ENCODE results near the gene RPGR.

RPGR gene

DNA sequence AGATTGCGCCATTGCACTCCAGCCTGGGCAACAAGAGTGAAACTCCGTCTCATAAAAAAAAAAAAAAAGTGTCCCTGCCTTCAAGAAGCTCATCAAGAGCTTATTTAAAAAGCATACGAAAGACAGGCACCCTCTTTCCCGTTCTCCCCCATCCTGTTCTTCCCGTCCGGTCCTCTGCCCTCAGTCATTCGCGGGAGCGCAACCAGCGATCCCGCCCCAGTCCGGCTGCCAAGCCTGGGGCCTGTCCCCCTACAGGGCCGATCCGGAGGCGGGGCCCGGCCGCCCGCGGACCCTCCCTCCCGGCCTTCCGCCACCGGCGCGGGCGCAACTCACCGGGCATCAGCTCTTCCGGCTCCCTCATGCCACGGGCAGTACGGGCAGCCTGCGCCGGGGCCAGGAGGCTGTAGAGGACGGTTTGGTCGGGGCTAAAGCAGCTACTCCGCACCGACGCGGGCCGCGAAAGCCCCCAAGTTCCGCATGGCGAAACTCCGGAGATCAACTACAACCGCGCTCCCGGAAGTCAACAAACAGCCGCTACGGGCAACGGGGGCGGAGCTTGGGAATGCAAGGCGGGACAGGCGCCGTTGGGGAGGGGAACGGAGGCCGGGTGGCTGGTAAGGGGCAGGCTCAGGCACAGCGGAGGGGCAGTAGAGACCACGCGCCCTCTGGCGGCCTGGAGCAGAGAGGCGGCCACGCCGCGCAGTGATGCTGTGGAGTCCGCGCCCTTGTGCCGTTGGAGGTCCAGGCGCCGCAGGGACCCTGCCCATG, at the start of gene RPGR:
RPGR (minus strand) TSS at position 503 of the 768 bp plus-strand sequence; CDS start at position 361, 142 bp downstream.
- Histone ChIP-seq H3K9ac (ENCODE audit: low read length) (peak within 1 kb of the TSS; percentile 38), H3K4me3 (ENCODE audit: low read depth in 1 of 2, low read length in 2 of 2) (peak within 1 kb of the TSS; percentile 47 to 71), H3K4me1 (ENCODE audit: insufficient read depth, low read length) (no peaks in the 10 kb centered on the region), H3K27me3 (ENCODE audit: control insufficient read depth in 1 of 2, insufficient read depth in 2 of 2, low read length in 2 of 2) (peaks cover 0 to 4% of the 10 kb centered on the region in 2 donors), H3K27ac (ENCODE audit: low read depth, low read length) (peak within 1 kb of the TSS; percentile 90), H3K9me3 (ENCODE audit: low read length) (no peaks in the 10 kb centered on the region), H3K36me3 (ENCODE audit: insufficient read depth, low read length) (no peaks in the 10 kb centered on the region)

GRCh38 chrX:38376747-38377146, 49.4 kb upstream of the RPGR start:
- H3K27ac ChIP-seq (ENCODE audit: low read depth, low read length) = no peak overlapping the region
- H3K27me3 ChIP-seq (ENCODE audit: control insufficient read depth in 1 of 2, insufficient read depth in 2 of 2, low read length in 2 of 2) = no peaks in the 10 kb centered on the region
- no peaks in the 10 kb centered on the region for H3K36me3 ChIP-seq (ENCODE audit: insufficient read depth, low read length)
- no peak overlapping the region for H3K4me3 ChIP-seq (ENCODE audit: low read depth in 1 of 2, low read length in 2 of 2)
- no peaks in the 10 kb centered on the region for H3K9me3 ChIP-seq (ENCODE audit: low read length)
- no peaks in the 10 kb centered on the region for H3K4me1 ChIP-seq (ENCODE audit: insufficient read depth, low read length)
- H3K9ac ChIP-seq (ENCODE audit: low read length) = no peak overlapping the region

DNA sequence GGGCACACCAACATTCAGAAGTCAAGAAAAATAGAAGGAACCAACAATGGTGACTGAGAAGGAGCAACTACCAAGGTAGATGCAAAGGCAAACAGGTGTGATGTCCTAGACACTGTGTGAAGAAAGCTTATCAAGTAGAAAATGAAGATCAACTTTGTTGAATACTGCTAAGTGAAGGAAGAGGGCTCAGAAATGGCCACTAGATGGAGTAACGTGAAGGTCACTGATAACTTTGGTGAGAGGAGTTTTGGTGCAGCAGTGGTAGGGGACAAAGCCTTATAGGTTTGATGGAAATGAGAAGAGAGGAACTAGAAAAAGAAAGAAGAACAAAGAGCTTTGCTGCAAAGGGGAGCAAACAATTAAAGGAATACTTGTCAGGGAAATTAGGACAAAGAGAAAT, 48.6 kb upstream of the RPGR start:
- no peaks in the 10 kb centered on the region for H3K27me3 ChIP-seq (ENCODE audit: control insufficient read depth in 1 of 2, insufficient read depth in 2 of 2, low read length in 2 of 2)

GRCh38 chrX:38374431-38374830, 47.1 kb upstream of the RPGR start:
- H3K36me3 ChIP-seq (ENCODE audit: insufficient read depth, low read length) = no peaks in the 10 kb centered on the region
- no peaks in the 10 kb centered on the region for H3K4me1 ChIP-seq (ENCODE audit: insufficient read depth, low read length)
- H3K4me3 ChIP-seq (ENCODE audit: low read depth in 1 of 2, low read length in 2 of 2) = no peak overlapping the region
- H3K27me3 ChIP-seq (ENCODE audit: control insufficient read depth in 1 of 2, insufficient read depth in 2 of 2, low read length in 2 of 2) = no peaks in the 10 kb centered on the region
- no peak overlapping the region for H3K27ac ChIP-seq (ENCODE audit: low read depth, low read length)
- H3K9me3 ChIP-seq (ENCODE audit: low read length) = no peaks in the 10 kb centered on the region
- H3K9ac ChIP-seq (ENCODE audit: low read length) = no peak overlapping the region

More for the DNA sequence above, 48.6 kb upstream of the RPGR start:
- Histone ChIP-seq H3K9me3 (ENCODE audit: low read length) (no peaks in the 10 kb centered on the region), H3K36me3 (ENCODE audit: insufficient read depth, low read length) (no peaks in the 10 kb centered on the region), H3K27ac (ENCODE audit: low read depth, low read length) (no peak overlapping the region), H3K4me1 (ENCODE audit: insufficient read depth, low read length) (no peaks in the 10 kb centered on the region), H3K4me3 (ENCODE audit: low read depth in 1 of 2, low read length in 2 of 2) (no peak overlapping the region), H3K9ac (ENCODE audit: low read length) (no peak overlapping the region)

DNA sequence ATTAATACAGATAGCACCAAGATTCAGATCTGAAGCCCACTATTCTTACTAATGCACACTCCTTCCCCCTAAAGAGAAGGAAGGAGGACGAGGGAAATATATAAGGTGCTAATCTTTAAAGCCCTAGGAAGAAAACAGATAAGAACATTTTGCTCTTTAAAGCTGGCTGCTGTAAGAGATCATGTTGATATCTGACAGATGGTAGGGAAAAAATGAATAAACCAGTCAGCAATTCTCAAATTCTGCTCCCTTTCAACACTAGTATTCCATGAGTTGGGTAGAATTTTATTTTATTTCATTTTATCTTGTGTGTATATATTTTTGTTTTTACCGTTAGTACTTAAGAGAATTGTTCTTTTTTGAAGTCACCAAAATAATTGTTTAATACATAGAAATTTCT, 44.3 kb upstream of the RPGR start:
- no peaks in the 10 kb centered on the region for H3K9me3 ChIP-seq (ENCODE audit: low read length)
- H3K4me1 ChIP-seq (ENCODE audit: insufficient read depth, low read length) = no peaks in the 10 kb centered on the region
- H3K27me3 ChIP-seq (ENCODE audit: control insufficient read depth in 1 of 2, insufficient read depth in 2 of 2, low read length in 2 of 2) = no peaks in the 10 kb centered on the region
- no peak overlapping the region for H3K27ac ChIP-seq (ENCODE audit: low read depth, low read length)
- no peaks in the 10 kb centered on the region for H3K36me3 ChIP-seq (ENCODE audit: insufficient read depth, low read length)
- H3K4me3 ChIP-seq (ENCODE audit: low read depth in 1 of 2, low read length in 2 of 2) = no peak overlapping the region
- no peak overlapping the region for H3K9ac ChIP-seq (ENCODE audit: low read length)

GRCh38 chrX:38368774-38369173, 41.5 kb upstream of the RPGR start:
- no peaks in the 10 kb centered on the region for H3K4me1 ChIP-seq (ENCODE audit: insufficient read depth, low read length)
- H3K9ac ChIP-seq (ENCODE audit: low read length) = no peak overlapping the region
- H3K36me3 ChIP-seq (ENCODE audit: insufficient read depth, low read length) = no peaks in the 10 kb centered on the region
- H3K4me3 ChIP-seq (ENCODE audit: low read depth in 1 of 2, low read length in 2 of 2) = no peak overlapping the region
- no peak overlapping the region for H3K27ac ChIP-seq (ENCODE audit: low read depth, low read length)
- no peaks in the 10 kb centered on the region for H3K27me3 ChIP-seq (ENCODE audit: control insufficient read depth in 1 of 2, insufficient read depth in 2 of 2, low read length in 2 of 2)
- H3K9me3 ChIP-seq (ENCODE audit: low read length) = no peaks in the 10 kb centered on the region

- no peaks in the 10 kb centered on the region for H3K9me3 ChIP-seq (ENCODE audit: low read length)
- H3K27me3 ChIP-seq (ENCODE audit: control insufficient read depth in 1 of 2, insufficient read depth in 2 of 2, low read length in 2 of 2) = no peaks in the 10 kb centered on the region
- H3K4me3 ChIP-seq (ENCODE audit: low read depth in 1 of 2, low read length in 2 of 2) = no peak overlapping the region
Observed at GRCh38 chrX:38365954-38366353, 38.6 kb upstream of the RPGR start.

DNA sequence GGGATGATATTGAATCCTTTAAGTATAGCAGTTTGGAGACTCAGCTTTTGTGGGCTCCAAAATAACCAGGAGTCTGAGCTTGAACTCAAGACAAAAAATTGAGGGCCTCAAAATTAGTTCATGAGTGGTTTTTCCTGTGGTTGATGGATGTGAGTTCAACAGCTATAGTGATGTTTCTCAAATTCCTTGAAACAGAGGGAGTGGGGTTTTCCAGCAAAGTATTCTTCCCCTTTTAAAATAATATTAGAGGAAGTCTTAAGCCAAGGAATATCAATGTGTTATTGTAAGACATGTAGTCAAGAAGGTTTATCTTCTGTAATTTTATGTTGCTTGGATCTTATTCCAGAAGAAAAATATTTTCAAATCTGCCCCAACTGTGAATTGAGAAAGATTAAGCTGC, 35.7 kb upstream of the RPGR start:
- Histone ChIP-seq H3K9me3 (ENCODE audit: low read length) (no peaks in the 10 kb centered on the region), H3K27me3 (ENCODE audit: control insufficient read depth in 1 of 2, insufficient read depth in 2 of 2, low read length in 2 of 2) (no peaks in the 10 kb centered on the region), H3K4me1 (ENCODE audit: insufficient read depth, low read length) (no peaks in the 10 kb centered on the region), H3K27ac (ENCODE audit: low read depth, low read length) (no peak overlapping the region), H3K9ac (ENCODE audit: low read length) (no peak overlapping the region), H3K4me3 (ENCODE audit: low read depth in 1 of 2, low read length in 2 of 2) (no peak overlapping the region), H3K36me3 (ENCODE audit: insufficient read depth, low read length) (no peaks in the 10 kb centered on the region)

More at GRCh38 chrX:38365954-38366353, 38.6 kb upstream of the RPGR start:
- Histone ChIP-seq H3K27ac (ENCODE audit: low read depth, low read length) (no peak overlapping the region), H3K9ac (ENCODE audit: low read length) (no peak overlapping the region), H3K4me1 (ENCODE audit: insufficient read depth, low read length) (no peaks in the 10 kb centered on the region), H3K36me3 (ENCODE audit: insufficient read depth, low read length) (no peaks in the 10 kb centered on the region)

DNA sequence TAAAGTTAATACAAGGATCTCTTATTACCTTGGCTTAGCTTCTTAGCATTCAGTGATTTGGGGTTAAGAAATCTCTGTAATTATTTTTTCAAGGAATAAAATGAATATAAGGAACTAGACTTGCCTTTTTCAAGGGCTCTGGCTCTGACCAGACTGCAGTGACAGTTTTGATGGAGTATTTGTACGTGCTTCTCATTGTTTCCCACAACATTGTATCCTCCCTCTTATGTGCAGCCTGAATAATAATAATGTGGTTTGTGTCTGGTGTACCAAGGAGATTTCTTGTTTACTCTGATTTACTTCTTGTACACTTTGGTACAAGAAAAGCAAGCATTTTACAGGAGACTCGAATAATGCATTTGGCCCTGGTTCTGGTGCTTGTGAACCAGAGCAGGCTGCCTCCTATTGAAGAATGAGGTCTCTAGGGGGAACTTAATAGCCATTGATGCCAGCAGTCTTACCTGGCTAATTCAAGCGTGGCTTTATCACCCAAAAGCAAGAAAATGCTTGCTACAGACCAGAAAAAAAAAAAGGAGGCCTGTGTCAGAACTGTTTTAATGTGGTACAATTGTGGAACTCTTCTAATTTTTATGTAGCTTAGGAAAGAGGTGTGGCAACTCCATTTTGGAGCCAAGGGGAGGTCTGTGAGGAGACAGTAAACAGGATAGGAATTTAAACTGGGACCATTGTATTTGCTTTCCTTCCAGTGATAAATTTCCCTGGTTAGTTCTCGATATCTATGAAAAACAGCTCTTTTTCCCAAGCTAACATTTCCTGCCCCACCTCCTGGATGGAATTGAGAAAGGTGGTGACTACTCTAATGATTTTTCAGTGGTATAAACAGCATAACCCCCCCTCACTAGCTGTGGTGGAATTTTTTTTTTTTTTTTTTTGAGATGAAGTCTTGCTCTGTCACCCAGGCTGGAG, 30.7 kb upstream of the RPGR start:
- Histone ChIP-seq H3K27ac (ENCODE audit: low read depth, low read length) (no peak overlapping the region), H3K36me3 (ENCODE audit: insufficient read depth, low read length) (no peaks in the 10 kb centered on the region)

GRCh38 chrX:38356401-38356800, 29.1 kb upstream of the RPGR start:
- H3K36me3 ChIP-seq (ENCODE audit: insufficient read depth, low read length) = no peaks in the 10 kb centered on the region
- peaks cover 0 to 8% of the 10 kb centered on the region in 2 donors for H3K27me3 ChIP-seq (ENCODE audit: control insufficient read depth in 1 of 2, insufficient read depth in 2 of 2, low read length in 2 of 2)
- no peak overlapping the region for H3K27ac ChIP-seq (ENCODE audit: low read depth, low read length)
- H3K9ac ChIP-seq (ENCODE audit: low read length) = no peak overlapping the region
- H3K4me3 ChIP-seq (ENCODE audit: low read depth in 1 of 2, low read length in 2 of 2) = no peak overlapping the region
- no peaks in the 10 kb centered on the region for H3K9me3 ChIP-seq (ENCODE audit: low read length)
- H3K4me1 ChIP-seq (ENCODE audit: insufficient read depth, low read length) = no peaks in the 10 kb centered on the region

More for the DNA sequence above, 30.7 kb upstream of the RPGR start:
- Histone ChIP-seq H3K4me1 (ENCODE audit: insufficient read depth, low read length) (no peaks in the 10 kb centered on the region), H3K4me3 (ENCODE audit: low read depth in 1 of 2, low read length in 2 of 2) (no peak overlapping the region), H3K27me3 (ENCODE audit: control insufficient read depth in 1 of 2, insufficient read depth in 2 of 2, low read length in 2 of 2) (no peaks in the 10 kb centered on the region), H3K9me3 (ENCODE audit: low read length) (no peaks in the 10 kb centered on the region), H3K9ac (ENCODE audit: low read length) (no peak overlapping the region)

DNA sequence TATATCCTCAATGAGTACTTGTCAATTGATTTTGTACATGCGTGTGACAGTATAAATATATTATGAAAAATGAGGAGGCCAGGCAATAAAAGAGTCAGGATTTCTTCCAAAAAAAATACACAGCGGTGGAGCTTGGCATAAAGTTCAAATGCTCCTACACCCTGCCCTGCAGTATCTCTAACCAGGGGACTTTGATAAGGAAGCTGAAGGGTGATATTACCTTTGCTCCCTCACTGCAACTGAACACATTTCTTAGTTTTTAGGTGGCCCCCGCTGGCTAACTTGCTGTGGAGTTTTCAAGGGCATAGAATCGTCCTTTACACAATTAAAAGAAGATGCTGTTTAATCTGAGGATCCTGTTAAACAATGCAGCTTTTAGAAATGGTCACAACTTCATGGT, 25.1 kb upstream of the RPGR start, which contains the start of gene OTC:
OTC (plus strand) TSS at position 243 of the 400 bp plus-strand sequence; CDS start at position 336, 93 bp downstream.
- Histone ChIP-seq H3K4me3 (ENCODE audit: low read depth in 1 of 2, low read length in 2 of 2) (no peak within 1 kb of the TSS), H3K9me3 (ENCODE audit: low read length) (no peaks in the 10 kb centered on the region), H3K9ac (ENCODE audit: low read length) (no peak within 1 kb of the TSS), H3K27ac (ENCODE audit: low read depth, low read length) (no peak within 1 kb of the TSS), H3K36me3 (ENCODE audit: insufficient read depth, low read length) (no peaks in the 10 kb centered on the region), H3K4me1 (ENCODE audit: insufficient read depth, low read length) (no peaks in the 10 kb centered on the region), H3K27me3 (ENCODE audit: control insufficient read depth in 1 of 2, insufficient read depth in 2 of 2, low read length in 2 of 2) (peaks cover 0 to 8% of the 10 kb centered on the region in 2 donors)
